ENCODE results near the gene RNASE12.
"Not testable (repeated sequence)": the region's sequence is repeated elsewhere in the genome, so short reads cannot be mapped to it uniquely, and the experiment has no call there.

The RNASE12 gene

DNA sequence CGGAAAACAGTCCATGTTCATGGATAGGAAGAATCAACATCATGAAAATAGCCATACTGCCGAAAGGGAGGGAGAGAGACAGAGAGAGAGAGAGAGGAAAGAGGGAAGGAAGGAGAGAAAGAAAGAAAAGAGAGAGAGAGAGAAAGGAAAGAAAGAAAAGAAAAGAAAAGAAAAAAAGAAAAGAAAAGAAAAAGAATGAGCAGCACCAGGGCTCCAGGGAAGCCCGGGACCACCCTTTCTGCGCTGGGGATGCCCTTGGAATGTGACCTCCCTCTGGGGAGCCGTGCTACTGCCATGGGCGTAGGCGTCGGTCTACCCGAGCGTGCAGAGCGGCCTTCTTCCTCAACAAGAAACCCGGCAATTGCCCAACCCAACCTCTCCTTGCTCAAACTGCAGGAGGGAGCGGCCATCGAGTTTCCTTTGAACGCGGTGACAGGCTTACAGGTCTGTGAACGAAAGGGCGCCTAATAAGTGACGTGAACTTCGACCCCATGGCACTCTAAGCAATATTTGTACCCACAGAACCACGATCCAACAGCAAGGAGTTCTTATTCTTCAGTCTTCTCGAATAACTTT lies 33.4 kb upstream of the RNASE12 start:
- Histone ChIP-seq H2AFZ (ENCODE audit: low read length, unreplicated experiment) (peak overlapping the region; percentile 91), H3K4me3 (ENCODE audit: low read depth, low read length) (peak overlapping the region; percentile 79), H3K4me1 (ENCODE audit: control insufficient read depth, insufficient read depth, low read length, unreplicated experiment) (peaks cover 18% of the 10 kb centered on the region), H3K27ac (ENCODE audit: low read depth, low read length) (peak overlapping the region; percentile 45; the same call in 1 of the 2 replicates), H3K36me3 (ENCODE audit: insufficient read depth, low read length) (no peaks in the 10 kb centered on the region), H3K27me3 (ENCODE audit: insufficient read depth, low read length) (peaks cover 16% of the 10 kb centered on the region), H3K79me2 (ENCODE audit: control insufficient read depth, insufficient read depth, low read length, unreplicated experiment) (no peaks in the 10 kb centered on the region)

DNA sequence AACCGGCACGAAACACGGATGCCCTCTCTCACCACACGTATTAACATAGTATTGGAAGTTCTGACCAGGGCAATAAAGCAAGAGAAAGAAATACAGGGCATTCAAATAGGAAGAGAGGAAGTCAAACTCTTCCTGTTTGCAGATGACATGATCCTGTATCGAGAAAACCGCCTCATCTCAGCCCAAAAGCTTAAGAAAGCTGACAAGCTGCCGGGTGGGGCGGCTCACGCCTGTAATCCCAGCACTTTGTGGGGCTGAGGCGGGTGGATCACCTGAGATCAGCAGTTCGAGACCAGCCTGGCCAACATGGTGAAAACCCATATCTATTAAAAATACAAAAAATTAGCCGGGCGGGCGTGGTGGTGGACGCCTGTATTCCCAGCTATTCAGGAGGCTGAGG lies 32.6 kb upstream of the RNASE12 start:
- H3K27ac ChIP-seq (ENCODE audit: low read depth, low read length) = no peak overlapping the region

DNA sequence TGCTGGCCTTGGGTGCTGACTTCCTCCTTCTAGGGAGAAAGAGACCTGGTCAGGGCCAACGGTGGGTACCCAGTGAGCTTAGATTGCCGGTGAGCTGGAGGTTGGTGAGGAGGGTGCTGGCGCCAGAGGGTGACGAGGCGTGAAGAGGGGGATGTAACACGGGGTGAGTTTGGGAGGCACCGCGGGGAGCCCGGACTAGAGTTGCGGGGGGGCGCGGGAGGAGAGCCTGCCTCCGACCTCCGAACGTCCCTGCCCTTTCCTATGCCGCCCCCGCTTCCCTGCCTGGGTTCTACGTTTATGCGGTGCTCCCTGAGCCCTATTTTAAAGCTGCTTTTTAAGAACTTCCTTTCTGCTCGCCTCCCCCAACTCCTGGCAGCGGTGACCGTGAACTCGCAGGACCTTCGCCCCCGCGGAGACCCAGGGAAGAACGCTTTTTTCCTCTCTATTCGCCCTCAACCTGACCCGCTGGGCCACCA lies 31.7 kb upstream of the RNASE12 start:
- H2AFZ ChIP-seq (ENCODE audit: low read length, unreplicated experiment) = no peak overlapping the region
- no peaks in the 10 kb centered on the region for H3K79me2 ChIP-seq (ENCODE audit: control insufficient read depth, insufficient read depth, low read length, unreplicated experiment)

More for the DNA sequence above, 32.6 kb upstream of the RNASE12 start:
- Histone ChIP-seq H3K4me3 (ENCODE audit: low read depth, low read length) (no peak overlapping the region), H3K4me1 (ENCODE audit: control insufficient read depth, insufficient read depth, low read length, unreplicated experiment) (peaks cover 18% of the 10 kb centered on the region), H3K36me3 (ENCODE audit: insufficient read depth, low read length) (no peaks in the 10 kb centered on the region), H3K79me2 (ENCODE audit: control insufficient read depth, insufficient read depth, low read length, unreplicated experiment) (no peaks in the 10 kb centered on the region), H3K27me3 (ENCODE audit: insufficient read depth, low read length) (peaks cover 9% of the 10 kb centered on the region), H2AFZ (ENCODE audit: low read length, unreplicated experiment) (no peak overlapping the region)

DNA sequence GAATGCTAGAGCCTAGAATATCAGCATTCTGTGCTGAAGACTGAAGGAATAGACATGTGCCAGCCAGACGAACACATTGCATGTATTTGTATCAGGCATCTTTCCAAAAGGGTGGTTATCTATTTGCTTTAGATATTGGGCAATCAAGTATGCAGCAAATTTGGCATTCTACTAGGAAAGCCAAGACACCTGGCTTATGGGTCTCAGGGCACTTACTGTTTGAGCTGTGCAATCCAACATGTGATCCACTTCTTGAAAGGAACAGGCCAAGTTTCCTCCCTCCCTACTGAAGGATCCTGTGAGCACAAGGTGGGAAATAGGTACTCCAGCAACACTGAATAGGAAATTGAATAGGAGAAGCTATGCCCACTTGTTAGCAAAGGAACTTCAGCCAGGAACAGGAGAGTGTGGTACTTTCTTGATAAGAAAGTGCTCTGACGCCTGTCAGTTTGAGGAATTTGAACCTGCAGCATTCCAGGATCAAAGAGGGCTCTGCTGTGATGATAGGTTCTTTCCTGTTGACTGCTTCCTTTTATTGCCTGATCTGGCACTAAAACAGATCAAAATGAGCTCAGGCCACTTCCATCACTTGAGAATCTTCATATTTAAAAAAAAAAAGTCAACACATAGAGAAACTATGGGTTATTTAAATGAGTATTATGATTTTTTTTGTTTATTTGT lies 29.8 kb upstream of the RNASE12 start:
- H3K36me3 ChIP-seq (ENCODE audit: insufficient read depth, low read length) = no peaks in the 10 kb centered on the region
- no peak overlapping the region for H3K4me3 ChIP-seq (ENCODE audit: low read depth, low read length)
- no peak overlapping the region for H2AFZ ChIP-seq (ENCODE audit: low read length, unreplicated experiment)
- no peaks in the 10 kb centered on the region for H3K4me1 ChIP-seq (ENCODE audit: control insufficient read depth, insufficient read depth, low read length, unreplicated experiment)
- H3K27me3 ChIP-seq (ENCODE audit: insufficient read depth, low read length) = no peaks in the 10 kb centered on the region
- no peak overlapping the region for H3K27ac ChIP-seq (ENCODE audit: low read depth, low read length)
- no peaks in the 10 kb centered on the region for H3K79me2 ChIP-seq (ENCODE audit: control insufficient read depth, insufficient read depth, low read length, unreplicated experiment)

More for the DNA sequence above, 31.7 kb upstream of the RNASE12 start:
- no peak overlapping the region for H3K27ac ChIP-seq (ENCODE audit: low read depth, low read length)
- peaks cover 14% of the 10 kb centered on the region for H3K4me1 ChIP-seq (ENCODE audit: control insufficient read depth, insufficient read depth, low read length, unreplicated experiment)
- no peaks in the 10 kb centered on the region for H3K36me3 ChIP-seq (ENCODE audit: insufficient read depth, low read length)
- peaks cover 4% of the 10 kb centered on the region; the same call in 1 of the 2 replicates for H3K27me3 ChIP-seq (ENCODE audit: insufficient read depth, low read length)
- H3K4me3 ChIP-seq (ENCODE audit: low read depth, low read length) = no peak overlapping the region

GRCh38 chr14:20619688-20620087 lies 28.5 kb upstream of the RNASE12 start:
- H3K27me3 ChIP-seq (ENCODE audit: insufficient read depth, low read length); H3K4me1 ChIP-seq (ENCODE audit: control insufficient read depth, insufficient read depth, low read length, unreplicated experiment); H3K27ac ChIP-seq (ENCODE audit: low read depth, low read length); H3K79me2 ChIP-seq (ENCODE audit: control insufficient read depth, insufficient read depth, low read length, unreplicated experiment); H3K36me3 ChIP-seq (ENCODE audit: insufficient read depth, low read length); H2AFZ ChIP-seq (ENCODE audit: low read length, unreplicated experiment); H3K4me3 ChIP-seq (ENCODE audit: low read depth, low read length): not testable (repeated sequence)

DNA sequence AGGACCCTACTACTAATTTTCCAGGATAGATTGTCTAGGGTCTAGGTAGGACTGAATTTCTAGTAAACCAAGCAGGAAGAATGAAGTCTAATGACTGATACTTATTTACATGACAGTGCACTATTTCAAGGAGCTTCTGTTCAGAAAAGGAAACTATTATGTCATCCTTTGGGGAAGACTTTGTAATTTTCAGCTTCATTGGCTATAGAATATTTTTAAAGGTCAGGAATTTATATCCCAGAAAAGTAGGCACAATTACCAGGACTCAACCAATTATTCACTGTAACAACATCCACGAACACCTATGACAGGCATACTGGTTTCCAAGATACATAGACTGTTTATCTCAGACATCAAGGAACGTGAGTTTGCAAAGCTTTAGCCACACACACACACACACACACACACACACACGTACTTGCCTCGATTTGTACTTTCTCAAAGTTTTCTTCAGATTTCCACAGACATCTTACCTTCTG lies 27.1 kb upstream of the RNASE12 start:
- Histone ChIP-seq H3K4me1 (ENCODE audit: control insufficient read depth, insufficient read depth, low read length, unreplicated experiment) (peaks cover 8% of the 10 kb centered on the region), H3K4me3 (ENCODE audit: low read depth, low read length) (no peak overlapping the region), H3K36me3 (ENCODE audit: insufficient read depth, low read length) (no peaks in the 10 kb centered on the region), H3K27me3 (ENCODE audit: insufficient read depth, low read length) (no peaks in the 10 kb centered on the region), H3K27ac (ENCODE audit: low read depth, low read length) (no peak overlapping the region), H2AFZ (ENCODE audit: low read length, unreplicated experiment) (no peak overlapping the region), H3K79me2 (ENCODE audit: control insufficient read depth, insufficient read depth, low read length, unreplicated experiment) (no peaks in the 10 kb centered on the region)

GRCh38 chr14:20617138-20618003 lies 26.2 kb upstream of the RNASE12 start:
- no peak overlapping the region for H3K27ac ChIP-seq (ENCODE audit: low read depth, low read length)
- peaks cover 8% of the 10 kb centered on the region for H3K4me1 ChIP-seq (ENCODE audit: control insufficient read depth, insufficient read depth, low read length, unreplicated experiment)
- H2AFZ ChIP-seq (ENCODE audit: low read length, unreplicated experiment) = no peak overlapping the region
- no peaks in the 10 kb centered on the region for H3K79me2 ChIP-seq (ENCODE audit: control insufficient read depth, insufficient read depth, low read length, unreplicated experiment)
- H3K36me3 ChIP-seq (ENCODE audit: insufficient read depth, low read length) = no peaks in the 10 kb centered on the region
- no peak overlapping the region for H3K4me3 ChIP-seq (ENCODE audit: low read depth, low read length)
- no peaks in the 10 kb centered on the region for H3K27me3 ChIP-seq (ENCODE audit: insufficient read depth, low read length)

GRCh38 chr14:20615996-20616395 lies 24.8 kb upstream of the RNASE12 start:
- Histone ChIP-seq H3K27ac (ENCODE audit: low read depth, low read length) (no peak overlapping the region), H3K36me3 (ENCODE audit: insufficient read depth, low read length) (no peaks in the 10 kb centered on the region), H2AFZ (ENCODE audit: low read length, unreplicated experiment) (no peak overlapping the region), H3K4me3 (ENCODE audit: low read depth, low read length) (no peak overlapping the region), H3K79me2 (ENCODE audit: control insufficient read depth, insufficient read depth, low read length, unreplicated experiment) (no peaks in the 10 kb centered on the region), H3K27me3 (ENCODE audit: insufficient read depth, low read length) (no peaks in the 10 kb centered on the region; the same call in 1 of the 2 replicates), H3K4me1 (ENCODE audit: control insufficient read depth, insufficient read depth, low read length, unreplicated experiment) (peaks cover 8% of the 10 kb centered on the region)

DNA sequence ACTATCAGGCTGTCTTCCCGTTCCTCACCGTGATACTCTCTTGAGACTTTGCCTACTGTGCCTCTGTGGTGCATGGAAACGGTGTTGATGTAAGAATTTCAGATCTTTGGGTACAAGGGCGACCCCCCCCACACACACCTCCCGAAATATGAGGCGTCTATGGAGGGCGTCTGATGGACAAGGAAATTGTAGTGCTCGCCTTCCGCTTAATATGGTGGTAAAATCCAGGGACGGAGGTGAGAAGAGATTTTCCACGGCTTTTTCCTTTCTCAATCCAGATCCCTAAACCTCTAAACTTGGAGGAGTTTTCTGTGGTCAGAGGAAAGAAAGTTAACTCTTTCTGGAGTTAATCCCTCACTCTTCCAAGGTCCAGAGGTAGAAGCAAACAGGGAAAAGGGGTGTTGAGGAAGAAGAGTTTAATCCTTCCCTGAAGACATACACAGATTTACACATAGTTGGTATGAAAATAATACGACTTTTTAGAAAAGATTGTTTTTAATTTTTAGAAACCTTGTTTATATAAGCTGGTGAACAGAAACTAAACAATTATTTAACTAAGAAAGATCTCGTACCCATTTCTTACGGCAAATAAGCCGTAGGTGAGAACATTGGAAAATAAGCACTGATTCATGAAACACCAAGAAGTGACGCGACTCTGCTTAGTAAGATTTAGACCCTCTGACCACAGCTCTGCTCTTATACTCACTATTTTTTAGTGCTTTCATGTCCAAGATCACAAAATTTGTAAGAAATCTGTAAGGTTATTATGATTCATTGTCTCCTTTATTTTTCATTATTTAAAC lies 23.1 kb upstream of the RNASE12 start:
- H3K27ac ChIP-seq (ENCODE audit: low read depth, low read length) = peak overlapping the region; percentile 68
- H3K79me2 ChIP-seq (ENCODE audit: control insufficient read depth, insufficient read depth, low read length, unreplicated experiment) = no peaks in the 10 kb centered on the region
- H3K4me1 ChIP-seq (ENCODE audit: control insufficient read depth, insufficient read depth, low read length, unreplicated experiment) = peaks cover 14% of the 10 kb centered on the region
- H3K4me3 ChIP-seq (ENCODE audit: low read depth, low read length) = peak overlapping the region; percentile 80
- H3K27me3 ChIP-seq (ENCODE audit: insufficient read depth, low read length) = no peaks in the 10 kb centered on the region; the same call in 1 of the 2 replicates
- peak overlapping the region; percentile 94 for H2AFZ ChIP-seq (ENCODE audit: low read length, unreplicated experiment)
- H3K36me3 ChIP-seq (ENCODE audit: insufficient read depth, low read length) = no peaks in the 10 kb centered on the region

Data from ACC112 (cell line).